ENCODE data around the gene ING5.

Gene ING5

DNA sequence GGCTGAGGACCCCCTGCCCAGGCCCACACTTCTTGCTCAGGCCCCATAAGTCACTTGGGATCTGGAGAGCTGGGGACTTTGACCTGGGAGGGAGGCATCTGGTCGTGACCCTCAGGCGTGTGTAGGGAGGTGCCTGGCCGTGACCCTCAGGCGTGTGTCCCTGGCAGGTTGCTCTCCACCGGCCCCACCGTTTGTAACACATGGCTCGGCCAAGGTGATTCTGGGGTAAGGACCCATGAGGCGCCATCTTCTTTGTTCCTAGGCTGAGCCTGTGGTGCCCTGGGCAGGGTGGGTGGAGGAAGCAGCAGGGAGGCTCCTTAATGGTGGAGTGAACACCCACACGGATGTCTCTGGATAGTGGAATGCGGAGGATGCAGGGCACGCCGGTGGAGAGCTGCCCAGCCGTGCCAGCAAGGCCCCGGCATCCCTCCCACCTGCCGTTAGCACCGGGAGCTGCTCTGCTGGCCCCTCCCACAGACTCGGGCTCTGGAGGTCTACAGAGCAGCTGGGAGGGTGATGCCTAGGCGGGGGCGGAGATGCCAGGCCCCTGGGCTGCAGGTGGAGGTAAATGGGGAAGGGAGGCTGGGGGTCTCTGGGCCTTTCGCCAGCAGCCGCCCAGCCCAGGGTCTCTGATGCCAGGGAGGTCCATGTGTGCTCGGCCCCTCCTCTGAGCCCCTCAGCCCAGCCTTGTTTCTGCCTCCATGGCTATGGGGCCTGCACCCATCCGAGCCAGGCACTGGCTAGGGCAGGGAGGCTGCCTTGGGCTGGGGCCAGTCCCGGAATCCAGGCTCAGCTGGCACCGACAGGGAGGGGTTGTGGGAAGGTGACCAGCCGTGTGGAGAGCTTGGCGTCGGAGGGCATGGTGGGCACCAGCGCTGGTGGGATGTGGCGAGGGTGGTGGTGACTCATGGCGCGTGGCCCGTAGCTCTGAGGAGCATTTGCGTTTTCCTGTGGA is 73.7 kb downstream of the ING5 start:
- FAIRE-seq = peak; percentile 56
- no peak for DNase-seq (ENCODE audit: low spot score)

DNA sequence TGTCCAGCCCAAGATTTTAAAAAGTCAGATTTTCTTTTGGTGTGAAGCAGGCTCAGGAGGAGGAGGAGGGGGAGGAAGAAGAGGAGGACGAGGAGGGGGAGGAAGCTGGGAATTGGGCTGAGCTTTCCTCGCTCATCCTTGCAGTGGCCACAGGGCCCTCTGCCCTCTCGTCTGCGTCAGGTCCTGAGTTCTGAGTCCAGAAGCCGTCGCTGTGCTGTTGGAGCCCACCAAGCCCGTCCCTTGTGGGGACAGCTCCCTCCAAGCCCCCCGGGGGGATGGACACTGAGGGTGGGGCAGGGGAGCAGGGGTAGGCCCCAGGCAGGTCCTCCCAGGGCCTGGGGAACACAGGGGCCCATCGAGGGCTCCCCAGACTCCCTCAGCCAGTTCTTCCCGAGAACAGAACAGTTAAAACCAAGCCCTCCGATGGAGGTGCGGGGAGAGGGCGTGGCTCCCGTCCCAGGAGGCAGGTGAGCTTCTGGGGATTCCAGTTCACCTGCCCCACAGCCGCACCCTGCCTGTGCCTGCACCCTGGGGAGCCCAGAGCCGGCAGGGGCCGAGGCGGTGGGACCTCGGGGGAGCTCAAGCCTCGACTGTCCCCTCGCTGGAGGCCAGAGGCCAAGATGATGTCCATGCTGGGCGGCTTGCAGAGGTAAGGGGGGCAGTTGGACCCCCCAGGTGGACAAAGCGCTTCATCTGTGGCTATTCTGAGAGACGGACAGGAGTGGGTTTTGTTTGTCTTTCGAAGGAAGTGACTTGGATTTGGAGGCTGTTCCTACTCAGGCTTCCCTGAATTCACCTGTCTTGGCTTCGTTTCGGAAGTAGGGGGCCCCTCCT is 74.7 kb downstream of the ING5 start, which contains the start of gene GAL3ST2:
Gene GAL3ST2 (plus strand): TSS at position 487 of the 834 bp plus-strand sequence. CDS start 134 bp downstream, at position 621.
- no peak for FAIRE-seq
- no peak for DNase-seq (ENCODE audit: low spot score)

- DNase-seq (ENCODE audit: low spot score) (no peak), FAIRE-seq (no peak)
These were observed 75.4 kb downstream of the ING5 start for GRCh38 chr2:241777170-241777685.

DNA sequence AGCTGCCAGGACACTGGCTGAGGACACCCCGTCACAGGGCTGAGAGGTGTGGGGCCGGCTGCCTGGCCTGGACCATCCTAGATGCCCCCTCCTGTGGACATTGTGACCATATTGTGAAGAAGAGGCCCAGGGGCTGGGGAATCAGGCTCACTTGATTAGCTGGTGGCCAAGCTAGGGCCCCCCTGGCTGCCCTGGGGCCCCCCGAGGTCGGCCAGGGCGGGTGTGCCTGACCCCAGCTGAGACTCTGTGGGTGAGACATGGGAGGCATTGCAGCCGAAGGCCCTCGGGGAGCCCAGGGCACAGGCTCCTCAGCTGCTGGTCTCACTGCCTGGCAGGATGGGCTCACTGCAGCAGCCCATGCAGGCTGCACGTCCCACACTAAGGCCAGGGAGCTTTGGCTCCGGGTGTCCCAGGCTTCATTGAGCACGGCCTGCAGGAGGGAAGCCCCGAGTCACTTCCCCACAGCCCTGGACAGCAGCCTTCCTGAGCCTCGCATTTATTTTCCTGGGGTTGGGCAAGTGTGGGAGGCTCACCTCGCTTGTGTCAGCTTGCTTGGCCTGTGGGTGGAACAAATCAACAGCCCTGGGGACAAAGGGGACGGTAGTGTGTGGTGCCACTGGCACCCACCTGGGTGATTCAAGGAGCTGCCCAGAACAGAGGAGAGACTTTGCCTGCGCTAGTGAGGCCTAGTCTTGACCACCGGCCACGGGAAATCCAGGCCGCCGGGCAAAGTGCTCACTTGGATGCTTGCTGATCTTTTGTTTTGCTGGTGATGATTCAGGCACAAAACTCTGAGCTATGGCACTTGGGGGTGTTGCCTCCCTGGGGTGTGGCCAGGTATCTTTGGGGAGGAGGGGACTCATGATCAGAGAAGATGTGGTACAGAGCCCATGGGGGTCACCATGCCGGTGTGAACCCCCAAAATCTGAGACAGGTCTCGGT is 76.1 kb downstream of the ING5 start:
- DNase-seq (ENCODE audit: low spot score) (no peak), FAIRE-seq (no peak)

Measured in urothelium cell line (cell line).